Spinal cord (tissue), 10 donors: ENCODE measurements around the gene GUCY2D. TPM values are rescaled to one million over a fixed set of nuclear protein-coding genes. Genes with fewer than 3 reads are reported as not detected.
A peak's percentile ranks its signal among the peaks of the same experiment; 100 is the strongest.

Experiments
- DNase-seq, 6 donors: peaks; one replicate each; pipeline versions ENCODE4 v3.0.0 to v3.0.0-alpha.2; 2013 to 2015; ENCODE audit warnings: low spot score in 6 of 6, low read depth in 4 of 6
- H3K27ac ChIP-seq: one replicate; pipeline ENCODE4 v1.5.1; 2013; ENCODE audit warnings: low read depth, low read length, control low read depth
- H3K27me3 ChIP-seq: one replicate; pipeline ENCODE4 v1.6.1; 2013; ENCODE audit warnings: low read length; ENCODE audit not compliant: control insufficient read depth, insufficient read depth
- H3K36me3 ChIP-seq: one replicate; pipeline ENCODE4 v1.6.1; 2013; ENCODE audit warnings: low read length; ENCODE audit not compliant: control insufficient read depth, insufficient read depth
- H3K4me1 ChIP-seq: one replicate; pipeline ENCODE4 v1.6.1; 2013; ENCODE audit warnings: low read length; ENCODE audit not compliant: control insufficient read depth, insufficient read depth
- H3K4me3 ChIP-seq: one replicate; pipeline ENCODE4 v1.5.1; 2013; ENCODE audit warnings: low read depth, low read length, control low read depth
- H3K9me3 ChIP-seq: one replicate; pipeline ENCODE4 v1.6.1; 2013; ENCODE audit warnings: low read length; ENCODE audit not compliant: control insufficient read depth, insufficient read depth
- WGBS: methylation state at CpG from one replicate; pipeline ENCODE4 v1.1.5; 2013; ENCODE audit warnings: missing lambda C conversion rate; ENCODE audit not compliant: insufficient coverage; 5-methylcytosine and 5-hydroxymethylcytosine counted together
- polyA plus RNA-seq, 2 donors: library from polyadenylated mRNA; unstranded; fragments of 120-200 nt; gene quantifications; one replicate each; pipeline ENCODE4 v1.2.1, GENCODE V29; 2013; ENCODE audit not compliant: insufficient read length in 2 of 2
- total RNA-seq, 2 donors: library from RNA; depleted of rRNA in 1 of 2; stranded (reverse); fragments of 120-200 nt in 1 of 2; fragments of >200 nt in 1 of 2; gene quantifications; one replicate each; pipeline versions ENCODE4 v1.2.3 to v1.2.4, GENCODE V29; 2013 to 2014
- donor health status: healthy.

The GUCY2D gene
- total and polyA plus RNA-seq, 4 donors = 0.10 to 2.3 (median 0.61) TPM

DNA sequence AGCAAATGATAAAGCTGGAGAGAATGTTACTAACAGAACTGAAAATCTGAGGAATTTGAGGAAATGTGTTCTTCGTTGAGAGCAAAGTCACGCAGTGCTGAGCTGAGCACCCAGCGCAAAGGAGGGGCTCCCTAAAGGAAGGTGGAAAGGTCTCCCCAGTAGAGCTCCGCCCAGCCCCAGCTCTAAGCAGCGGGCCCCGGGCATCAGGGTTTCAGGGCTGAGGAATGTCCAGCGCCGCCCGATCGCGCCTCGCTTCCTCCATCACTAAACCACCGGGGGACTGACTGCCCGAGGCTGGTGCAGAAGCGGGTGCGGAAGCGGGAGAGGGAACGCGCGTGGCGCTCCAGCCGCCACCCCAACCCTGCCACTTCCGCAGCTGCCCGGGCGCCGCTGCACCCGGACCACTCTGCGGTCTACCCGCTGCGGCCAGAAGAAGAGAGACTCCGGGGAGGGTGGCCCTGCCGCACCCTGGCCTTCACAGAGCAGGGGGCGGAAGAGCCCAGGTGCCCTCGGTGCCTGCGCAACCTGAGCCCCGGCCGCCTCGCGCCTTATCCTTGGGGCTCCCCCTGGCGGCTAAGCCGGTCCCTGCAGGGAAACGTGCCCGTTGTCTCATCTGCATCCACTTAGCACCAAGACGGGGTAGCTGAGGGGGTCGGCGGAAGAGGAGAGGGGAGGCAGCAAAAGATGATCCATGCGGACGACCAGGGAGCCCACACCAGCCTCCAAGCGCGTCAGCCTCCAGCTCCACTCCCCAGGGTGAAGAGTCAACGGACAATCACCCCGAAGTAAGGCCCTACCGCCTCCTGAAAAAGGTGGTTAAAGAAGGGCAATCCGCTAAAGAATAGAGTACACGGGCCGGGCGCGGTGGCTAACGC lies 12.4 kb upstream of the GUCY2D start:
- peak; percentile 46 to 94 (median 68) for DNase-seq
- peaks cover 13% of the 10 kb centered on the region for H3K4me1 ChIP-seq

DNA sequence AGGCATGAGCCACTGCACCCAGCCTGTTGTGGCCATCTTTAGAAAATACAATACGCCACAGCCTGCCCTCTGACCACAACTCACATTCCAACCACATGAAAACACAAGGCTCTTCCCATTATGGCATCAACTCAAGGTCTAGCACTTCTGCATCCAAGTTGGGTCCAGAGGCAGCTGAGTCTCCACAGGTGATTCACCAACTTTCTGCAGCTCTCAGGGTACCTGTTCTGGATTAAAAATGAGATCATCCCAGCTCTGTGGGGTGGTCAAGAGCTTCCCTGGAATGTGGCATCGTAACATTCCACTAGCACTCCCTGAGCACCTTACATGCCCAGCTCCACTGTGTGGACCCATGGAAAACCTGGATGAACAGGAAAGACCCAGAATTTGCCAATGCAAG lies 9.9 kb upstream of the GUCY2D start:
- Histone ChIP-seq H3K4me3 (no peak overlapping the region), H3K27me3 (peaks cover 3% of the 10 kb centered on the region), H3K36me3 (no peaks in the 10 kb centered on the region), H3K27ac (no peak overlapping the region), H3K9me3 (no peaks in the 10 kb centered on the region), H3K4me1 (peaks cover 13% of the 10 kb centered on the region)
- 100% methylated on average over 2 of the region's 2 CpGs for WGBS
- no peak for DNase-seq

More for the DNA sequence above, 12.4 kb upstream of the GUCY2D start:
- Histone ChIP-seq H3K27me3 (peaks cover 3% of the 10 kb centered on the region), H3K27ac (no peak overlapping the region), H3K4me3 (peak overlapping the region; percentile 60), H3K9me3 (no peaks in the 10 kb centered on the region), H3K36me3 (no peaks in the 10 kb centered on the region)
- WGBS = 4% methylated on average over 50 of the region's 59 CpGs

DNA sequence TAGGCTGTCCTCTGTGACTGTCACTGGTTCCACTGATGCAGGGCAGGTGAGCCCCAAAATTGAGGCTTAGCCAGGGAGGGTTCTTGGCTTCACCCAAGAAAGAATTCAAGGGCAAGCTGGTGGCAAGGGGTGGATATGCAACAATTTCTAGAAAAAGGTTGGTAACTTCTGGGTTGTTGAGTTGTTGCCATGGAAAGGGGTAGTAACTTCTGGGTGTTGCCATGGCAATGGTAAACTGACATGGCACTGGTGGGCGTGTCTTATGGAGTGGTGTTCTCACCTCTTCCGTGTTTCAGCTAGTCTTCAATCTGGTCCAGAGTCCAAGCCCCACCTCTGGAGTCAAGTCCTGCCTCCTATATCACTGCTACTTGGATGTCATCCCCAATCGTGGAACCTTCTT lies 9.5 kb upstream of the GUCY2D start:
- WGBS = 69% methylated on average over 2 of the region's 3 CpGs
- Histone ChIP-seq H3K9me3 (no peaks in the 10 kb centered on the region), H3K27ac (no peak overlapping the region), H3K4me1 (peaks cover 13% of the 10 kb centered on the region), H3K4me3 (no peak overlapping the region), H3K36me3 (no peaks in the 10 kb centered on the region), H3K27me3 (peaks cover 3% of the 10 kb centered on the region)
- no peak for DNase-seq

DNA sequence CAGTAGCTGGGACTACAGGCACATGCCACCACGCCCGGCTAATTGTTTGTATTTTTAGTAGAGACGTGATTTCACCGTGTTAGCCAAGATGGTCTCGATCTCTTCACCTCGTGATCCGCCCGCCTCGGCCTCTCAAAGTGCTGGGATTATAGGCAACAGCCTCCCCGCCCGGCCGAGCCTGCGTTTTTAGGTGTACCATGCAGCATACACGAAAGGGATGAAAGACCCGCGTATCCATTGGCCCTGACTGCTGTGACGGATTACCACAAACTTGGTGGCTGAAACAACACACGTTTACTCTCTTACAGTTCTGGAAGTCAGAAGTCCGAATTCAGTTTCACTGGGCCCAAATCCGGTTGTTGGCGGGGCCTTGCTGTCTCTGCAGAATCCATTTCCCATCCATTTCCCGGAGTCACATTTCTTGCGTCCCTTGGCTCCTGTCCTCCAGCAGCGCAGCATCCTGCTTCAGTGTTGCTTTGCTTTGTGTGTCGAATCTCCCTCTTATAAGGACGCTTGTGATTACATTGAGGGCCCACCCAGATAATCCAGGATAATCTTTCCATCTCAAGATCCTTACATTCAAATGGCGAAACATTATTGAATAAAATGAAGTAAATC lies 8.3 kb upstream of the GUCY2D start:
- no peak overlapping the region for H3K27ac ChIP-seq
- DNase-seq = no peak
- peaks cover 13% of the 10 kb centered on the region for H3K4me1 ChIP-seq
- no peak overlapping the region for H3K4me3 ChIP-seq
- H3K36me3 ChIP-seq = no peaks in the 10 kb centered on the region
- H3K27me3 ChIP-seq = peaks cover 8% of the 10 kb centered on the region
- WGBS = 85% methylated on average over 24 of the region's 27 CpGs
- no peaks in the 10 kb centered on the region for H3K9me3 ChIP-seq

DNA sequence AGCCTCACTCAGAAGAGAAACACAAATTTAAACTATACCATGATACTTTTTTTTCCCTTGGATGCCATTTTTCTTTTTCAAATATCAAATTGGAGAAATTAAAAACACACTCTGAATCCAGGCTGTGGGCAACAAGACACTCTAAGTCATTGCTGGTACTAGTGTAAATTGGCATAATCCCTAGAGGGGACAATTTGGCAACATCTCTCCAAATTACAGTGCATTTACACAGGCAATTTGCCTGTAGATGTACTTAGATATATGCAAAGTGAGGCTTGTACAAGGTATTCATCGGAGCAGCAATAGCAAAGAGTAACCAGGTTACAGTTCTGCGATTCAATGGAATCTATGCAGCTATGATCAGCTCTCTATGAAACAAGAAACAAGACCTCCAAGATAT lies 6.7 kb upstream of the GUCY2D start:
- no peak overlapping the region for H3K4me3 ChIP-seq
- no CpG with 5 or more reads among the region's 2 CpGs for WGBS
- no peak overlapping the region for H3K27ac ChIP-seq
- H3K36me3 ChIP-seq = no peaks in the 10 kb centered on the region
- H3K4me1 ChIP-seq = no peaks in the 10 kb centered on the region
- peak in 1 of 6 donors; percentile 58 for DNase-seq
- no peaks in the 10 kb centered on the region for H3K9me3 ChIP-seq
- H3K27me3 ChIP-seq = peaks cover 12% of the 10 kb centered on the region

DNA sequence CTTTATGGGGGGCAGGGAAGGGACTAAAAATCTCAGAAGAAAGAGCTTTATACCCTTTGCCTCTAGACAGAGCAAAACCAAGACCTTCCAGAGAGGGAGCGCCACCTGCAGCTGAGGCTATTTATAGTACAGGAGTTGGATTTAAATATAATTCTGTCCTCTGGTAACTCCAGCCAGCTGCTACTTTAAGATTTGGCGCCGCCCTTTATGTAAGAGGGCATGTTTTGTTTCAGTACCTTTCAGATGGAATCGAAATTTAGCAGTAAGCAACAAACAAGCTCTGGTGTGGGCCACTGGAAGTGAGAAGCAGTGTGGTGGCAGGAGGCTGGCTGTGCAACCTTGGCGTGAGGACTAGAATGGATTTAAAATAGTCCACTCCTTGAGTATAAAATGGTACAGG lies 5.2 kb upstream of the GUCY2D start:
- peaks cover 1% of the 10 kb centered on the region for H3K4me1 ChIP-seq
- H3K4me3 ChIP-seq = no peak overlapping the region
- no peaks in the 10 kb centered on the region for H3K36me3 ChIP-seq
- no peak overlapping the region for H3K27ac ChIP-seq
- DNase-seq = no peak
- WGBS = 24% methylated on average over 5 of the region's 5 CpGs
- H3K27me3 ChIP-seq = peaks cover 24% of the 10 kb centered on the region
- no peaks in the 10 kb centered on the region for H3K9me3 ChIP-seq

DNA sequence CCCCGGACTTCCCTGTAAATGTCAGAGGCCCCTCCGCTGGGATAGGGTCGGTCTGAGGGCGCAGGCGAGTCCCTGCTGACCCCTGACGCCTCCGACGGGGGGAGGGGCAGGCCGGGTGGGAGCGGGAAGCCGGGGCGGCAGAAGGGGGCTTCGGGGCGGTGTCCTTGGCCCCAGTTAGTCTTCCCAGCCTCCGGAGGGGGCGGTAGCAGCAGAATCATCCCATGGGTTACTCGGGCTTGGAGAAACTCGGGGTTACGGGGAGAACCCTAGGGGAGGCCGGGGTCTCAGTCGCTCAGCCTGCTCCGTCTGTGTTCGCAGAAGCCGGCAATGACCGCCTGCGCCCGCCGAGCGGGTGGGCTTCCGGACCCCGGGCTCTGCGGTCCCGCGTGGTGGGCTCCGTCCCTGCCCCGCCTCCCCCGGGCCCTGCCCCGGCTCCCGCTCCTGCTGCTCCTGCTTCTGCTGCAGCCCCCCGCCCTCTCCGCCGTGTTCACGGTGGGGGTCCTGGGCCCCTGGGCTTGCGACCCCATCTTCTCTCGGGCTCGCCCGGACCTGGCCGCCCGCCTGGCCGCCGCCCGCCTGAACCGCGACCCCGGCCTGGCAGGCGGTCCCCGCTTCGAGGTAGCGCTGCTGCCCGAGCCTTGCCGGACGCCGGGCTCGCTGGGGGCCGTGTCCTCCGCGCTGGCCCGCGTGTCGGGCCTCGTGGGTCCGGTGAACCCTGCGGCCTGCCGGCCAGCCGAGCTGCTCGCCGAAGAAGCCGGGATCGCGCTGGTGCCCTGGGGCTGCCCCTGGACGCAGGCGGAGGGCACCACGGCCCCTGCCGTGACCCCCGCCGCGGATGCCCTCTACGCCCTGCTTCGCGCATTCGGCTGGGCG lies 542 bp downstream of the GUCY2D start:
- H3K4me3 ChIP-seq = no peak overlapping the region
- 2% methylated on average over 92 of the region's 92 CpGs for WGBS
- H3K4me1 ChIP-seq = peaks cover 13% of the 10 kb centered on the region
- H3K27ac ChIP-seq = no peak overlapping the region
- peaks cover 60% of the 10 kb centered on the region for H3K27me3 ChIP-seq
- H3K36me3 ChIP-seq = no peaks in the 10 kb centered on the region
- DNase-seq = no peak
- no peaks in the 10 kb centered on the region for H3K9me3 ChIP-seq

DNA sequence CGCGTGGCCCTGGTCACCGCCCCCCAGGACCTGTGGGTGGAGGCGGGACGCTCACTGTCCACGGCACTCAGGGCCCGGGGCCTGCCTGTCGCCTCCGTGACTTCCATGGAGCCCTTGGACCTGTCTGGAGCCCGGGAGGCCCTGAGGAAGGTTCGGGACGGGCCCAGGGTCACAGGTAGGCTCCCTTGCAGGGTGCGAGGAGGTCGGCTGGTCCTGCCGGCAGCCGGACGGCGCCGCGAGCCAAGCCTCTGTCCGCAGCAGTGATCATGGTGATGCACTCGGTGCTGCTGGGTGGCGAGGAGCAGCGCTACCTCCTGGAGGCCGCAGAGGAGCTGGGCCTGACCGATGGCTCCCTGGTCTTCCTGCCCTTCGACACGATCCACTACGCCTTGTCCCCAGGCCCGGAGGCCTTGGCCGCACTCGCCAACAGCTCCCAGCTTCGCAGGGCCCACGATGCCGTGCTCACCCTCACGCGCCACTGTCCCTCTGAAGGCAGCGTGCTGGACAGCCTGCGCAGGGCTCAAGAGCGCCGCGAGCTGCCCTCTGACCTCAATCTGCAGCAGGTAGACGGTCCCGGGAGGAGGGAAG lies 1.3 kb downstream of the GUCY2D start:
- Histone ChIP-seq H3K27ac (no peak overlapping the region), H3K4me1 (peaks cover 13% of the 10 kb centered on the region), H3K36me3 (no peaks in the 10 kb centered on the region), H3K9me3 (no peaks in the 10 kb centered on the region), H3K27me3 (peaks cover 57% of the 10 kb centered on the region), H3K4me3 (no peak overlapping the region)
- DNase-seq = no peak
- 25% methylated on average over 44 of the region's 44 CpGs for WGBS

DNA sequence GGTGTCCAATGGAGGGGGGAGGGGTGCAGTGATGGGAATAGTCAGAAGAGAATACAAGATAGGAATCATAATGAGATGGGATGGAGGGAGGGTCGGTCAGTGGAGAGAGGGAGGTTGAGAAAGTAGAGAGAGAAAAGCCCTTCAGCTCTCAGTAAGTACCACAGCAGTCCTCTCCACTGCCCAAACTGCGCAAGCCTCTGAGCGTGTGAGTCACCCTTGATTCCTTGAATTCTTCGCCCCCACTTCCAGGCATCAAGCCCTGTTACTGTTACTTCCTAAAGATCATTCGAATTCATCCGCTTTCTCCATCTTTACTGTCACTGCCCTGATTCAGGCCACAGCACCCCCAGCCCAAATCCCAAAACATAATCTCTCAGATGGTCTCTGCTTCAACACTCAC lies 2.5 kb downstream of the GUCY2D start:
- no peak for DNase-seq
- Histone ChIP-seq H3K36me3 (no peaks in the 10 kb centered on the region), H3K27ac (no peak overlapping the region), H3K4me3 (no peak overlapping the region), H3K27me3 (peaks cover 55% of the 10 kb centered on the region), H3K4me1 (peaks cover 13% of the 10 kb centered on the region), H3K9me3 (no peaks in the 10 kb centered on the region)
- WGBS = 99% methylated on average over 6 of the region's 6 CpGs
